IMR-90 (cell line): ENCODE results near the gene TM4SF4. TPM values are rescaled to one million over a fixed set of nuclear protein-coding genes. Genes with fewer than 3 reads are reported as not detected.

Experiments used
- ATAC-seq: fragments of 200-7000 bp; cut with Tn5 transposase; 2 replicates; pipeline ENCODE4 v1.9.1; 2020; ENCODE audit warnings: low read depth, mild to moderate bottlenecking, moderate library complexity
- BruUV-seq: library from RNA; stranded (reverse); fragments of 400-500 nt; replicated peaks from 2 replicates; lab custom pipeline; 2021; lab: Mats Ljungman, UMichigan
- CTCF ChIA-PET: fragments of 300-600 bp; formaldehyde crosslinking; extraction: SDS; loops from one replicate; lab custom pipeline; 2021; ENCODE audit warnings: antibody characterized with exemption; lab: Yijun Ruan, JAX
- POLR2A ChIA-PET: fragments of 300-600 bp; sonication (Branson Sonifier 250); formaldehyde crosslinking; loops from one replicate; lab custom pipeline; 2022; ENCODE audit warnings: antibody characterized with exemption; ENCODE audit not compliant: unreplicated experiment; lab: Charles Lee
- DNase-seq: peaks from one replicate; pipeline ENCODE4 v3.0.0; 2013
- H2AFZ ChIP-seq: replicated peaks from 2 replicates; pipeline ENCODE3; 2013; ENCODE audit warnings: low read length, mild to moderate bottlenecking; ENCODE audit not compliant: poor library complexity
- H2AK5ac ChIP-seq: 2 replicates; pipeline ENCODE4 v1.6.1; 2013; ENCODE audit warnings: low read depth, low read length, inconsistent platforms
- H2AK9ac ChIP-seq: replicated peaks from 2 replicates; pipeline ENCODE3; 2013; ENCODE audit warnings: mild to moderate bottlenecking, low read depth, low read length, moderate library complexity; ENCODE audit not compliant: poor library complexity
- H2BK120ac ChIP-seq: 2 replicates; pipeline ENCODE4 v1.6.1; 2013; ENCODE audit warnings: low read depth, low read length, inconsistent platforms
- H2BK15ac ChIP-seq: 3 replicates; pipeline ENCODE4 v1.6.1; 2013; ENCODE audit warnings: low read depth, low read length, inconsistent platforms
- H2BK20ac ChIP-seq: 2 replicates; pipeline ENCODE4 v1.6.1; 2013; ENCODE audit warnings: low read depth, mild to moderate bottlenecking, inconsistent platforms, low read length, moderate library complexity
- H2BK5ac ChIP-seq: 2 replicates; pipeline ENCODE4 v1.6.1; 2013; ENCODE audit warnings: mild to moderate bottlenecking, low read depth, low read length, inconsistent platforms; ENCODE audit not compliant: poor library complexity, severe bottlenecking
- H3K14ac ChIP-seq: replicated peaks from 2 replicates; pipeline ENCODE4 v1.6.1; 2013; ENCODE audit warnings: low read depth, low read length, inconsistent platforms
- H3K18ac ChIP-seq: 2 replicates; pipeline ENCODE4 v1.6.1; 2013; ENCODE audit warnings: low read depth, low read length, control low read depth
- H3K23ac ChIP-seq: 2 replicates; pipeline ENCODE4 v1.6.1; 2013; ENCODE audit warnings: low read depth, low read length, inconsistent platforms
- H3K27ac ChIP-seq: 2 replicates; pipeline ENCODE4 v1.5.1; 2013; ENCODE audit warnings: mild to moderate bottlenecking, control low read depth, low read length; ENCODE audit not compliant: insufficient read depth
- H3K27me3 ChIP-seq: 2 replicates; pipeline ENCODE4 v1.6.1; 2013; ENCODE audit warnings: low read length; ENCODE audit not compliant: control insufficient read depth, insufficient read depth
- H3K36me3 ChIP-seq: 2 replicates; pipeline ENCODE4 v1.6.1; 2013; ENCODE audit warnings: low read length, mixed read lengths; ENCODE audit not compliant: control insufficient read depth, insufficient read depth
- H3K4ac ChIP-seq: 2 replicates; pipeline ENCODE4 v1.6.1; 2013; ENCODE audit warnings: low read depth, low read length, inconsistent platforms
- H3K4me1 ChIP-seq: 2 replicates; pipeline ENCODE4 v1.6.1; 2013; ENCODE audit warnings: low read length, mixed read lengths; ENCODE audit not compliant: control insufficient read depth, insufficient read depth
- H3K4me2 ChIP-seq: 2 replicates; pipeline ENCODE4 v1.6.1; 2013; ENCODE audit warnings: low read depth, mild to moderate bottlenecking, control low read depth, low read length, moderate library complexity
- H3K4me3 ChIP-seq: 2 replicates; pipeline ENCODE4 v1.5.1; 2013; ENCODE audit warnings: low read depth, mild to moderate bottlenecking, control low read depth, low read length, moderate library complexity; ENCODE audit not compliant: insufficient read depth
- H3K56ac ChIP-seq: 2 replicates; pipeline ENCODE4 v1.6.1; 2013; ENCODE audit warnings: low read length, inconsistent platforms; ENCODE audit not compliant: insufficient read depth; ENCODE audit errors: extremely low read depth
- H3K79me1 ChIP-seq, 2 experiments: 2 replicates each; pipeline ENCODE4 v1.6.1; 2013; ENCODE audit warnings: low read length in 2 of 2, inconsistent platforms in 1 of 2, low read depth in 1 of 2
- H3K9ac ChIP-seq: 2 replicates; pipeline ENCODE4 v1.6.1; 2013; ENCODE audit warnings: low read depth, low read length, control low read depth
- H3K9me1 ChIP-seq: 2 replicates; pipeline ENCODE4 v1.6.1; 2013; ENCODE audit warnings: low read length, inconsistent platforms; ENCODE audit not compliant: insufficient read depth
- H3K9me3 ChIP-seq: 2 replicates; pipeline ENCODE4 v1.6.1; 2013; ENCODE audit warnings: low read length; ENCODE audit not compliant: control insufficient read depth, insufficient read depth
- H4K20me1 ChIP-seq: 2 replicates; pipeline ENCODE4 v1.6.1; 2013; ENCODE audit warnings: low read length, inconsistent platforms; ENCODE audit not compliant: insufficient read depth
- H4K5ac ChIP-seq: 2 replicates; pipeline ENCODE4 v1.6.1; 2013; ENCODE audit warnings: mild to moderate bottlenecking, low read depth, low read length, control low read depth
- H4K8ac ChIP-seq, 2 experiments: 2 replicates each; pipeline ENCODE4 v1.6.1; 2013; ENCODE audit warnings: low read depth in 2 of 2, low read length in 2 of 2, control low read depth in 1 of 2, inconsistent platforms in 1 of 2
- H4K91ac ChIP-seq: 2 replicates; pipeline ENCODE4 v1.6.1; 2013; ENCODE audit warnings: low read depth, low read length, inconsistent platforms; ENCODE audit not compliant: insufficient read depth
- CHD1 ChIP-seq: IDR thresholded peaks from 2 replicates; pipeline ENCODE4 v1.6.1; 2012; ENCODE audit warnings: low read depth, low read length, improper control_type of control experiment
- ELK1 ChIP-seq: fragments of 150-350 bp; IDR thresholded peaks from 2 replicates; pipeline ENCODE4 v1.6.1; 2016; ENCODE audit warnings: low read depth, mild to moderate bottlenecking, low read length, moderate library complexity, borderline replicate concordance
- MAFK ChIP-seq: IDR thresholded peaks from 2 replicates; pipeline ENCODE4 v1.6.1; 2012; ENCODE audit warnings: low read depth, low read length, improper control_type of control experiment
- MAZ ChIP-seq: IDR thresholded peaks from 2 replicates; pipeline ENCODE4 v1.6.1; 2012; ENCODE audit warnings: low read depth, mild to moderate bottlenecking, low read length, improper control_type of control experiment, moderate library complexity, borderline replicate concordance
- NFE2L2 ChIP-seq: fragments of 150-350 bp; IDR thresholded peaks from 2 replicates; pipeline ENCODE4 v1.6.1; 2016; ENCODE audit warnings: low read depth, mild to moderate bottlenecking, low read length
- RAD21 ChIP-seq: IDR thresholded peaks from 2 replicates; pipeline ENCODE4 v1.6.1; 2012; ENCODE audit warnings: low read length, improper control_type of control experiment
- SMC3 ChIP-seq: fragments of 150-350 bp; IDR thresholded peaks from 2 replicates; pipeline ENCODE4 v1.6.1; 2016; ENCODE audit warnings: low read depth, mild to moderate bottlenecking, antibody characterized with exemption, low read length, moderate library complexity
- USF2 ChIP-seq: fragments of 150-350 bp; IDR thresholded peaks from 2 replicates; pipeline ENCODE4 v1.6.1; 2017; ENCODE audit warnings: mild to moderate bottlenecking, antibody characterized with exemption, low read length, low read depth
- WGBS, 2 experiments: methylation state at CpG; one replicate each; pipeline versions ENCODE4 v1.1.5 to v1.1.7; 2013; ENCODE audit warnings: missing lambda C conversion rate in 2 of 2; ENCODE audit not compliant: insufficient read length in 1 of 2; ENCODE audit errors: extremely low coverage in 2 of 2; 5-methylcytosine and 5-hydroxymethylcytosine counted together
- dilution Hi-C: fragments of 300-500 bp; cut with HindIII; formaldehyde crosslinking; loops from one replicate; pipeline ENCODE4 v1.14.3; 2018; ENCODE audit warnings: low sequenced_read_pairs; ENCODE audit not compliant: unreplicated experiment
- in situ Hi-C: fragments of 300-500 bp; cut with MboI; formaldehyde crosslinking; loops from 3 replicates; pipeline ENCODE4 v1.14.3; 2019; ENCODE audit warnings: low sequenced_read_pairs, inconsistent platforms, mixed read lengths
- intact Hi-C: fragments of 100-400 bp; cut with micrococcal nuclease; formaldehyde crosslinking; loops from 2 replicates; pipeline ENCODE4 v1.10.0; 2022
- polyA plus RNA-seq, 3 experiments: library from polyadenylated mRNA; depleted of rRNA; stranded (reverse); fragments of >200 nt; gene quantifications; 2 replicates each; pipeline ENCODE4 v1.2.3, GENCODE V29; 2012; ENCODE audit warnings: low replicate concordance in 1 of 3
- total RNA-seq: library from RNA; depleted of rRNA; stranded (reverse); fragments of >200 nt; gene quantifications from 2 replicates; pipeline ENCODE4 v1.2.3, GENCODE V29; 2012

TM4SF4 gene
- total and polyA plus RNA-seq, 2 of the 4 experiments (the other 2 are of a cell fraction), result 0.60 to 1.6 TPM

- Histone ChIP-seq H3K9me1 (no peaks in the 10 kb centered on the region), H3K56ac (no peak overlapping the region), H3K4me1 (no peaks in the 10 kb centered on the region), H2BK120ac (no peak overlapping the region), H3K23ac (no peak overlapping the region), H3K9me3 (no peaks in the 10 kb centered on the region; the same call in 1 of the 2 replicates), H3K27me3 (no peaks in the 10 kb centered on the region), H3K4me2 (no peak overlapping the region), H3K14ac (no peak overlapping the region), H4K5ac (no peak overlapping the region), H3K27ac (no peak overlapping the region), H4K20me1 (no peaks in the 10 kb centered on the region), H3K18ac (no peak overlapping the region), H2BK5ac (no peak overlapping the region), H4K8ac (no peak overlapping the region), H2AFZ (no peak overlapping the region), H4K91ac (no peak overlapping the region), H2AK5ac (no peak overlapping the region), H2AK9ac (no peak overlapping the region), H2BK20ac (no peak overlapping the region), H3K4me3 (no peak overlapping the region), H2BK15ac (no peak overlapping the region), H3K36me3 (no peaks in the 10 kb centered on the region), H3K4ac (no peak overlapping the region), H3K9ac (no peak overlapping the region), H3K79me1 (no peaks in the 10 kb centered on the region)
- no TSS peak for BruUV-seq
- intact Hi-C loops (no loop called here), in situ Hi-C loops (no loop called here), dilution Hi-C loops (no loop called here)
- no peak for TF ChIP-seq CHD1
- no peak for TF ChIP-seq MAFK
- no peak for TF ChIP-seq USF2
- TF ChIP-seq ELK1, result no peak
- no peak for TF ChIP-seq SMC3
- no peak for TF ChIP-seq MAZ
- TF ChIP-seq RAD21, result no peak
- no peak for TF ChIP-seq NFE2L2
- DNase-seq, result no peak
- POLR2A ChIA-PET, result no interaction called here
- WGBS, 2 experiments, result no CpG with 5 or more reads among the region's 1 CpG
- ATAC-seq, result no peak
- CTCF ChIA-PET, result no interaction called here
Measured at GRCh38 chr3:149430216-149430615, 44.3 kb upstream of the TM4SF4 start.
